ENCODE measurements around the gene MYB.
"Not testable (repeated sequence)": the region's sequence is repeated elsewhere in the genome, so short reads cannot be mapped to it uniquely, and the experiment has no call there.

Gene MYB

DNA sequence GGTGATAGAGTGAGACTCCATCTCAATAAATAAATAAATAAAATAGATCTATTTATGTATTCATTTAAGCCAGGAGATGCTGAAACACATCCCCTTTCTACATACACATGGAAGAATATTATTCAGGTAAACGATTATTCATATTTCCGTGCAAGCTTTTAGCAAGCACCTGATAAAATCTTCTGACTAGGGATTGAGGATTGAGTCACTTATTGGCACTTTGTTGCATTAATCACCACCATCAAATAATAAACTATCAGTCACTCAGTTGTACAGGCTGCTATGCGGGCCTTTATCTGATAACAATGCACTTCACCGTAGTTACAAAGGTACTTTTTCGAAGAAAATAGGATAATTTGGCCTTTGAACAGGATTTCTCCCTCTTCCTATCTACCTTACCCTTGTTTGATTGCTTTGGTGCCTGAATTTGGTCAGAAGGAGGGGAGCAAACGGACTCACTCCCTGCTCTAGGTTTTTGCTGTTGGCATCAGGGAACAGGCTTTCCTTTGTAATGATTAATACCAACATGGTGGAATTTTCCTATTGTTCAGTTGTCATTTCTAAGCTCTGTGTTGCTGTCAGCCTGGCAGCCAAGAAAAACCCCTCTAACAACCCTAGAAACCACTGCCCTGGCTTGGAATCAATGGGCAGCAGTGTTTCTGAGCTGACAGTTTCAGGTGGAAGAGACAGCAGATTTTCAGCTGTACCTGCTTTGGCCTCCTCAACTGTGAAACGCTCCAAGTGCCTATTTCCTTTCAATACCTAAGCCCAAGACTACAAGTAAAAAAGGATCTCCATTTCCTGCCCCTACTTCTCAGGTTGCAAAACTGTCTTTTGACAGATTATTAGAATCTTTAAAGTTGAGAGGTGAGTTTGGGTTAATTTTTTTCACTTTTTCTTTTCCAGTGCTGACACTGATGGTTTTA, 63.0 kb downstream of the MYB start:
- H3K27ac ChIP-seq, result no peak overlapping the region
- TF ChIP-seq, protein P1, sequence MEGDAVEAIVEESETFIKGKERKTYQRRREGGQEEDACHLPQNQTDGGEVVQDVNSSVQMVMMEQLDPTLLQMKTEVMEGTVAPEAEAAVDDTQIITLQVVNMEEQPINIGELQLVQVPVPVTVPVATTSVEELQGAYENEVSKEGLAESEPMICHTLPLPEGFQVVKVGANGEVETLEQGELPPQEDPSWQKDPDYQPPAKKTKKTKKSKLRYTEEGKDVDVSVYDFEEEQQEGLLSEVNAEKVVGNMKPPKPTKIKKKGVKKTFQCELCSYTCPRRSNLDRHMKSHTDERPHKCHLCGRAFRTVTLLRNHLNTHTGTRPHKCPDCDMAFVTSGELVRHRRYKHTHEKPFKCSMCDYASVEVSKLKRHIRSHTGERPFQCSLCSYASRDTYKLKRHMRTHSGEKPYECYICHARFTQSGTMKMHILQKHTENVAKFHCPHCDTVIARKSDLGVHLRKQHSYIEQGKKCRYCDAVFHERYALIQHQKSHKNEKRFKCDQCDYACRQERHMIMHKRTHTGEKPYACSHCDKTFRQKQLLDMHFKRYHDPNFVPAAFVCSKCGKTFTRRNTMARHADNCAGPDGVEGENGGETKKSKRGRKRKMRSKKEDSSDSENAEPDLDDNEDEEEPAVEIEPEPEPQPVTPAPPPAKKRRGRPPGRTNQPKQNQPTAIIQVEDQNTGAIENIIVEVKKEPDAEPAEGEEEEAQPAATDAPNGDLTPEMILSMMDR (IDR thresholded peaks at IDR 0.05), result no peak
- no peak for TF ChIP-seq ZFX (IDR thresholded peaks at IDR 0.05; ENCODE audit: borderline replicate concordance)

DNA sequence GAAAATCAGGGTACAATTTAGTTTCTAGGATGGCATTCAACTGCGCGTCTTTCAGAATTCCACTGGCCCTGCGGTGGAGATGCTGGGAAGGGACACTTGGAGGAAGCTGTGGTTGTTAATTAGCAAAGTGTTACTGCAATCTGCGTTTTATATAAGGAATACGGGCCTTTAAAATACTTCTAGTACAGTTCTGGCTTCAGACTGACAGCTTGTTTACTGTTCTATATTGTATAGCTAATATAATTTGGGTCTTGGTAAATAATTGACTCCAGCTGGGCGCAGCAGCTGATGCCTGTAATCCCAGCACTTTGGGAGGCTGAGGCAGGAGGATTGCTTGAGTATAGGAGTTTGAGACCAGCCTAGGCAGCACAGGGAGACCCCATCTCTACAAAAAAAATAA, 63.7 kb downstream of the MYB start:
- no peak overlapping the region for H3K27ac ChIP-seq
- TF ChIP-seq, protein P1 (IDR thresholded peaks at IDR 0.05), result no peak
- TF ChIP-seq ZFX (IDR thresholded peaks at IDR 0.05; ENCODE audit: borderline replicate concordance), result no peak

GRCh38 chr6:135246412-135247012, 65.4 kb downstream of the MYB start:
- not testable (repeated sequence) for H3K27ac ChIP-seq

GRCh38 chr6:135250234-135250633, 69.1 kb downstream of the MYB start:
- no peak overlapping the region for H3K27ac ChIP-seq
- TF ChIP-seq, protein P1 (IDR thresholded peaks at IDR 0.05), result no peak
- no peak for TF ChIP-seq ZFX (IDR thresholded peaks at IDR 0.05; ENCODE audit: borderline replicate concordance)

GRCh38 chr6:135250751-135251497, 69.8 kb downstream of the MYB start:
- no peak overlapping the region for H3K27ac ChIP-seq
- TF ChIP-seq, protein P1 (IDR thresholded peaks at IDR 0.05), result no peak

DNA sequence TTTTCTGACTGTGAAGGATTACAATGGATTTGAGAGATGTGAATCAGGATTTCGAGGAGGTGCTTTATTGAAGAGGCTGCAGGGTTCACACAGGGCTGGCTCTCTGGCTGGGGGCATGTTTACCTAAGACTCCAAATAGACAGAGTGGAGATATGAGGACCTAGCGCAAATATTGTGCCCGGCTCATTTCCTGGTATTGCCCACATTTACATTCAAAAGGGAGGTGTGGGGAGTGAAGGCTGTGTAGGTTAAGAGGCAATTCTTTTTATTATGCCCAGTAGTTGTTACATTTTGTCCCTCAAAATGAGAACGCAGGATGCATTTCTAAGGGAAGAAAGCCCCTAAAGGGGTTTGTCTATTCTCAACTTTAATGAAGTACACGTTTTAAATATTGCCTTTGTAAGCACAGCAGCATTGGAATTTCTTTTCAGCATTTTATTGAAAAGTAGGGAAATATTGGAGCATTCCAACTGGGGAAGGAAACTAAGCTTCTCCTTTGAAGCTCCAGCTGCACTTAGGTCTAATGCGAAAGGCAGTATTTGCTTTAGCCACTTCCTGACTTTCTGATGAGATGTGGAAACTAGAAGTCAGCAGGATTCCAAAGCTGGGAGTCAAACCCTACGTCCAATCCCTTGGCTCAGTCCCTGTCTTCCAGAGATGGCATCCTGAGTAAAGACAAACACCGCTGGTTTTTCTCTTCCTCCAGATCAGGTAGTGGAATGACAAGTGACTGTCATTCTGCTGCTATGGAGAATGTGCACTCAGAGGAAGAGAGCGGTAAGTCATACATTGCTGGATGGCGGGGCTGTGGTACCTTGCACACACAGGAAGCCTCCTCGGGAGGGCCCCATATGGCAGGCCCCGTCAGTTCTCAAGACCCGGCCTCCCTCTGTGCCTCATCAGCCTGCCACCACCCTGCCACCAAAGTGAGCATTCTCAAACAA, 70.7 kb downstream of the MYB start:
- no peak for TF ChIP-seq ZFX (IDR thresholded peaks at IDR 0.05; ENCODE audit: borderline replicate concordance)
- TF ChIP-seq, protein P1 (IDR thresholded peaks at IDR 0.05), result no peak
- H3K27ac ChIP-seq, result no peak overlapping the region

- TF ChIP-seq, protein P1 (IDR thresholded peaks at IDR 0.05), result no peak
- no peak for TF ChIP-seq ZFX (IDR thresholded peaks at IDR 0.05; ENCODE audit: borderline replicate concordance)
- no peak overlapping the region for H3K27ac ChIP-seq
These were observed 73.4 kb downstream of the MYB start for GRCh38 chr6:135254471-135254870.
